HG03095 (cell line): Measurements from ENCODE around the gene SRSF3.
"Not testable (repeated sequence)": the region's sequence is repeated elsewhere in the genome, so short reads cannot be mapped to it uniquely, and the experiment has no call there.

ENCODE experiments used
- ATAC-seq: cut with Tn5 transposase; IDR thresholded peaks from one replicate; pipeline ENCODE4 v1.9.1; 2021; ENCODE audit warnings: moderate library complexity; ENCODE audit not compliant: unreplicated experiment

Gene SRSF3

GRCh38 chr6:36642913-36643817 lies 49.0 kb downstream of the SRSF3 start:
- ATAC-seq, result no peak

- no peak for ATAC-seq
Measured at GRCh38 chr6:36643977-36644376, 49.8 kb downstream of the SRSF3 start.

GRCh38 chr6:36649086-36649485 lies 54.9 kb downstream of the SRSF3 start:
- no peak for ATAC-seq

- ATAC-seq, result no peak
Measured at GRCh38 chr6:36649701-36650484, 55.7 kb downstream of the SRSF3 start.

GRCh38 chr6:36650848-36651478 lies 56.8 kb downstream of the SRSF3 start:
- ATAC-seq, result peak; percentile 68

GRCh38 chr6:36651659-36652379 lies 57.7 kb downstream of the SRSF3 start:
- no peak for ATAC-seq

GRCh38 chr6:36654469-36654868 lies 60.3 kb downstream of the SRSF3 start:
- ATAC-seq, result not testable (repeated sequence)
